HepG2 (cell line): ENCODE results near the gene PROKR1. TPM values are rescaled to one million over a fixed set of nuclear protein-coding genes. Genes with fewer than 3 reads are reported as not detected.

ENCODE experiments used
- ETV5 ChIP-seq: IDR thresholded peaks from 2 replicates; pipeline ENCODE4 v1.6.1; 2018; ENCODE audit warnings: missing biosample characterization, missing genetic modification reagents, inconsistent platforms, borderline replicate concordance
- FOXJ3 ChIP-seq: sonication (generic); formaldehyde crosslinking; IDR thresholded peaks from 2 replicates; pipeline ENCODE4 v1.4.0; 2020; ENCODE audit warnings: missing genetic modification reagents, mild to moderate bottlenecking, borderline replicate concordance
- HMG20A ChIP-seq: IDR thresholded peaks from 2 replicates; pipeline ENCODE4 v1.6.1; 2016; ENCODE audit warnings: borderline replicate concordance
- NAIF1 ChIP-seq: sonication (generic); formaldehyde crosslinking; IDR thresholded peaks from 2 replicates; pipeline ENCODE4 v1.5.0; 2020; ENCODE audit warnings: mild to moderate bottlenecking, missing genetic modification reagents, borderline replicate concordance
- NR1H2 ChIP-seq: sonication (generic); formaldehyde crosslinking; IDR thresholded peaks from 2 replicates; pipeline ENCODE4 v1.8.1; 2022; ENCODE audit warnings: low read depth, missing genetic modification reagents, borderline replicate concordance
- TCF12 ChIP-seq, 2 experiments: fragments of 450-650 bp in 1 of 2; sonication (generic) in 1 of 2; formaldehyde crosslinking in 1 of 2; IDR thresholded peaks; 2 replicates each; pipeline versions ENCODE4 v1.6.1 to v1.8.0; 2017 to 2022; ENCODE audit warnings: antibody characterized with exemption in 1 of 2, mild to moderate bottlenecking in 1 of 2, missing genetic modification reagents in 1 of 2, moderate library complexity in 1 of 2
- ZNF484 ChIP-seq: sonication (generic); formaldehyde crosslinking; IDR thresholded peaks from 2 replicates; pipeline ENCODE4 v1.5.1; 2020; ENCODE audit warnings: mild to moderate bottlenecking, low read depth, missing genetic modification reagents, borderline replicate concordance
- ZNF552 ChIP-seq: sonication (generic); formaldehyde crosslinking; IDR thresholded peaks from 2 replicates; pipeline ENCODE4 v1.9.0; 2022; ENCODE audit warnings: missing genetic modification reagents, mild to moderate bottlenecking, borderline replicate concordance
- ZNF883 ChIP-seq: sonication (generic); formaldehyde crosslinking; IDR thresholded peaks from 2 replicates; pipeline ENCODE4 v1.5.1; 2020; ENCODE audit warnings: mild to moderate bottlenecking, missing genetic modification reagents; ENCODE audit errors: not compliant biosample characterization
- polyA plus RNA-seq, 8 experiments: library from polyadenylated mRNA; depleted of rRNA in 3 of 8; stranded (reverse) in 7 of 8; unstranded in 1 of 8; fragments of >200 nt; fragmentation: Illumina TruSeq in 4 of 8; extraction: Trizol in 4 of 8; gene quantifications; 2 replicates each; pipeline versions ENCODE4 v1.2.1 to v1.2.3, GENCODE V29; 2011 to 2016; ENCODE audit warnings: low read depth in 4 of 8, missing spikeins in 1 of 8, mixed read lengths in 1 of 8; ENCODE audit not compliant: insufficient read depth in 1 of 8
- total RNA-seq, 5 experiments: library from RNA; depleted of rRNA; stranded (reverse); fragments of >200 nt; fragmentation: Illumina TruSeq; extraction: Trizol; gene quantifications; 2 replicates each; pipeline ENCODE4 v1.2.3, GENCODE V29; 2016; ENCODE audit warnings: low read depth in 1 of 5
- TF ChIP-seq, protein P1 (sequence below): sonication (generic); formaldehyde crosslinking; IDR thresholded peaks from 2 replicates; pipeline ENCODE4 v1.4.0; 2020; ENCODE audit warnings: low read depth, mild to moderate bottlenecking, missing genetic modification reagents
- TF ChIP-seq, protein P2 (sequence below): sonication (generic); formaldehyde crosslinking; conservative IDR thresholded peaks from 2 replicates; pipeline ENCODE4 v1.8.0; 2022; ENCODE audit warnings: low read depth, missing genetic modification reagents
- TF ChIP-seq, protein P3 (sequence below): sonication (generic); formaldehyde crosslinking; IDR thresholded peaks from 2 replicates; pipeline ENCODE4 v1.4.0; 2020; ENCODE audit warnings: missing genetic modification reagents, borderline replicate concordance
- TF ChIP-seq, protein P4 (sequence below): sonication (generic); formaldehyde crosslinking; IDR thresholded peaks from 2 replicates; pipeline ENCODE4 v1.4.0; 2020; ENCODE audit warnings: missing genetic modification reagents
- TF ChIP-seq, protein P5 (sequence below): sonication (generic); formaldehyde crosslinking; IDR thresholded peaks from 2 replicates; pipeline ENCODE4 v1.4.0; 2020; ENCODE audit warnings: missing genetic modification reagents

The PROKR1 gene
- total and polyA plus RNA-seq, 2 of the 13 experiments (the other 11 are each of a cell fraction or from before 2014, with no cell fraction given), result not detected

DNA sequence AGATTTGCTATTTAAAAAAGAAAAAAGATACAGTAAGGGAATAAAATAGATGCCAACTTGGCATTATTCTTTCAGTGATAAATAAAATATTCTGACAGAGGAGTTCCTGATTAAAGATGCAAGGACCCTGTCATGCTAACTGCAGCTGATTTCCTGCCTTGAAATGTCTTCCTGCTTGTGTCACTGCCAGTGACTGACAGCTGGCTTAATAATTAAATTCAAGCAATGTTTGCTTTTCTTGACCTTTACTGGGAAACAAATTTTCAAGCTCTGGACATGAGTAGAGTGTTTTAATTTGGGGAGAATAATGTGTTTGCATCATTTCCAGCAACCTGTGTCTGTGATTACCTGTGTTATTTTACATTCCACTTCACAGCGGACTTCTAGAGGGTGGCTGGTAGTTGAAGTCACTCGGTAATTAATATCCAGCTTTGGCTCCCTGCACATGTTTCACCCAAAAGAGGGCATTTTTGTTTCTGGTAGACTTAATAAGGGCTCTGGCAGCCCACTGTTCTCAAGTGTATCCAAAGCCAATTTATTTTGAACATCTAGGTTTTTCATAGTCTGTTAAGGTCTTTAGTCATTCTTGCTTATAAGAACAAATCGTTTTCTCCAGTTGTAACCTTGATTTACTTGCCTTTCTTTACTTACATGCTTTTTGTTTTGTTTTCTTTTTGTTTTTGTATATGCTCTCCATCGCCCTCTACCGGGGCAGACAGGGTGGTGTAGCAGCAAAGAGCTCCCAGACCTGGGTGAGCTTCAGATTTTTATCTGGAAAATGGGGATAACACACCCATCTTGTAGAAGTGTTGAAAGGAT is 48.5 kb upstream of the PROKR1 start (continued):
- TF ChIP-seq, protein P1, sequence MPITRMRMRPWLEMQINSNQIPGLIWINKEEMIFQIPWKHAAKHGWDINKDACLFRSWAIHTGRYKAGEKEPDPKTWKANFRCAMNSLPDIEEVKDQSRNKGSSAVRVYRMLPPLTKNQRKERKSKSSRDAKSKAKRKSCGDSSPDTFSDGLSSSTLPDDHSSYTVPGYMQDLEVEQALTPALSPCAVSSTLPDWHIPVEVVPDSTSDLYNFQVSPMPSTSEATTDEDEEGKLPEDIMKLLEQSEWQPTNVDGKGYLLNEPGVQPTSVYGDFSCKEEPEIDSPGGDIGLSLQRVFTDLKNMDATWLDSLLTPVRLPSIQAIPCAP (CRISPR knock-in tag), result no peak
- TF ChIP-seq, protein P2, sequence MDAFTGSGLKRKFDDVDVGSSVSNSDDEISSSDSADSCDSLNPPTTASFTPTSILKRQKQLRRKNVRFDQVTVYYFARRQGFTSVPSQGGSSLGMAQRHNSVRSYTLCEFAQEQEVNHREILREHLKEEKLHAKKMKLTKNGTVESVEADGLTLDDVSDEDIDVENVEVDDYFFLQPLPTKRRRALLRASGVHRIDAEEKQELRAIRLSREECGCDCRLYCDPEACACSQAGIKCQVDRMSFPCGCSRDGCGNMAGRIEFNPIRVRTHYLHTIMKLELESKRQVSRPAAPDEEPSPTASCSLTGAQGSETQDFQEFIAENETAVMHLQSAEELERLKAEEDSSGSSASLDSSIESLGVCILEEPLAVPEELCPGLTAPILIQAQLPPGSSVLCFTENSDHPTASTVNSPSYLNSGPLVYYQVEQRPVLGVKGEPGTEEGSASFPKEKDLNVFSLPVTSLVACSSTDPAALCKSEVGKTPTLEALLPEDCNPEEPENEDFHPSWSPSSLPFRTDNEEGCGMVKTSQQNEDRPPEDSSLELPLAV, result no peak
- TF ChIP-seq HMG20A (CRISPR knock-in tag) (peak; percentile 71; the same call in 1 of the 2 replicates), ZNF552 (CRISPR knock-in tag) (no peak), NAIF1 (CRISPR knock-in tag) (no peak), ZNF484 (CRISPR knock-in tag) (no peak), ZNF883 (no peak), TCF12 (IDR thresholded peaks at IDR 0.05) (no peak), TCF12 (CRISPR knock-in tag; IDR thresholded peaks at IDR 0.05) (no peak), NR1H2 (CRISPR knock-in tag) (no peak), FOXJ3 (CRISPR knock-in tag) (0 out of 2 replicates have a peak, but pooled peaks have one; percentile 4), ETV5 (CRISPR knock-in tag) (peak; percentile 62; the same call in 1 of the 2 replicates)
- TF ChIP-seq, protein P3, sequence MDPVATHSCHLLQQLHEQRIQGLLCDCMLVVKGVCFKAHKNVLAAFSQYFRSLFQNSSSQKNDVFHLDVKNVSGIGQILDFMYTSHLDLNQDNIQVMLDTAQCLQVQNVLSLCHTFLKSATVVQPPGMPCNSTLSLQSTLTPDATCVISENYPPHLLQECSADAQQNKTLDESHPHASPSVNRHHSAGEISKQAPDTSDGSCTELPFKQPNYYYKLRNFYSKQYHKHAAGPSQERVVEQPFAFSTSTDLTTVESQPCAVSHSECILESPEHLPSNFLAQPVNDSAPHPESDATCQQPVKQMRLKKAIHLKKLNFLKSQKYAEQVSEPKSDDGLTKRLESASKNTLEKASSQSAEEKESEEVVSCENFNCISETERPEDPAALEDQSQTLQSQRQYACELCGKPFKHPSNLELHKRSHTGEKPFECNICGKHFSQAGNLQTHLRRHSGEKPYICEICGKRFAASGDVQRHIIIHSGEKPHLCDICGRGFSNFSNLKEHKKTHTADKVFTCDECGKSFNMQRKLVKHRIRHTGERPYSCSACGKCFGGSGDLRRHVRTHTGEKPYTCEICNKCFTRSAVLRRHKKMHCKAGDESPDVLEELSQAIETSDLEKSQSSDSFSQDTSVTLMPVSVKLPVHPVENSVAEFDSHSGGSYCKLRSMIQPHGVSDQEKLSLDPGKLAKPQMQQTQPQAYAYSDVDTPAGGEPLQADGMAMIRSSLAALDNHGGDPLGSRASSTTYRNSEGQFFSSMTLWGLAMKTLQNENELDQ (CRISPR knock-in tag), result no peak
- TF ChIP-seq, protein P4, sequence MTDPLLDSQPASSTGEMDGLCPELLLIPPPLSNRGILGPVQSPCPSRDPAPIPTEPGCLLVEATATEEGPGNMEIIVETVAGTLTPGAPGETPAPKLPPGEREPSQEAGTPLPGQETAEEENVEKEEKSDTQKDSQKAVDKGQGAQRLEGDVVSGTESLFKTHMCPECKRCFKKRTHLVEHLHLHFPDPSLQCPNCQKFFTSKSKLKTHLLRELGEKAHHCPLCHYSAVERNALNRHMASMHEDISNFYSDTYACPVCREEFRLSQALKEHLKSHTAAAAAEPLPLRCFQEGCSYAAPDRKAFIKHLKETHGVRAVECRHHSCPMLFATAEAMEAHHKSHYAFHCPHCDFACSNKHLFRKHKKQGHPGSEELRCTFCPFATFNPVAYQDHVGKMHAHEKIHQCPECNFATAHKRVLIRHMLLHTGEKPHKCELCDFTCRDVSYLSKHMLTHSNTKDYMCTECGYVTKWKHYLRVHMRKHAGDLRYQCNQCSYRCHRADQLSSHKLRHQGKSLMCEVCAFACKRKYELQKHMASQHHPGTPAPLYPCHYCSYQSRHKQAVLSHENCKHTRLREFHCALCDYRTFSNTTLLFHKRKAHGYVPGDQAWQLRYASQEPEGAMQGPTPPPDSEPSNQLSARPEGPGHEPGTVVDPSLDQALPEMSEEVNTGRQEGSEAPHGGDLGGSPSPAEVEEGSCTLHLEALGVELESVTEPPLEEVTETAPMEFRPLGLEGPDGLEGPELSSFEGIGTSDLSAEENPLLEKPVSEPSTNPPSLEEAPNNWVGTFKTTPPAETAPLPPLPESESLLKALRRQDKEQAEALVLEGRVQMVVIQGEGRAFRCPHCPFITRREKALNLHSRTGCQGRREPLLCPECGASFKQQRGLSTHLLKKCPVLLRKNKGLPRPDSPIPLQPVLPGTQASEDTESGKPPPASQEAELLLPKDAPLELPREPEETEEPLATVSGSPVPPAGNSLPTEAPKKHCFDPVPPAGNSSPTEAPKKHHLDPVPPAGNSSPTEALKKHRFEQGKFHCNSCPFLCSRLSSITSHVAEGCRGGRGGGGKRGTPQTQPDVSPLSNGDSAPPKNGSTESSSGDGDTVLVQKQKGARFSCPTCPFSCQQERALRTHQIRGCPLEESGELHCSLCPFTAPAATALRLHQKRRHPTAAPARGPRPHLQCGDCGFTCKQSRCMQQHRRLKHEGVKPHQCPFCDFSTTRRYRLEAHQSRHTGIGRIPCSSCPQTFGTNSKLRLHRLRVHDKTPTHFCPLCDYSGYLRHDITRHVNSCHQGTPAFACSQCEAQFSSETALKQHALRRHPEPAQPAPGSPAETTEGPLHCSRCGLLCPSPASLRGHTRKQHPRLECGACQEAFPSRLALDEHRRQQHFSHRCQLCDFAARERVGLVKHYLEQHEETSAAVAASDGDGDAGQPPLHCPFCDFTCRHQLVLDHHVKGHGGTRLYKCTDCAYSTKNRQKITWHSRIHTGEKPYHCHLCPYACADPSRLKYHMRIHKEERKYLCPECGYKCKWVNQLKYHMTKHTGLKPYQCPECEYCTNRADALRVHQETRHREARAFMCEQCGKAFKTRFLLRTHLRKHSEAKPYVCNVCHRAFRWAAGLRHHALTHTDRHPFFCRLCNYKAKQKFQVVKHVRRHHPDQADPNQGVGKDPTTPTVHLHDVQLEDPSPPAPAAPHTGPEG, result no peak
- TF ChIP-seq, protein P5, sequence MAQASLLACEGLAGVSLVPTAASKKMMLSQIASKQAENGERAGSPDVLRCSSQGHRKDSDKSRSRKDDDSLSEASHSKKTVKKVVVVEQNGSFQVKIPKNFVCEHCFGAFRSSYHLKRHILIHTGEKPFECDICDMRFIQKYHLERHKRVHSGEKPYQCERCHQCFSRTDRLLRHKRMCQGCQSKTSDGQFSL (CRISPR knock-in tag), result no peak
